HG02970 (cell line): ENCODE measurements around the gene CYB561D2.

Experiments used
- ATAC-seq: cut with Tn5 transposase; IDR thresholded peaks from one replicate; pipeline ENCODE4 v1.9.1; 2021; ENCODE audit warnings: mild to moderate bottlenecking, moderate library complexity, moderate number of reproducible peaks; ENCODE audit not compliant: unreplicated experiment, low FRiP score

Gene CYB561D2

DNA sequence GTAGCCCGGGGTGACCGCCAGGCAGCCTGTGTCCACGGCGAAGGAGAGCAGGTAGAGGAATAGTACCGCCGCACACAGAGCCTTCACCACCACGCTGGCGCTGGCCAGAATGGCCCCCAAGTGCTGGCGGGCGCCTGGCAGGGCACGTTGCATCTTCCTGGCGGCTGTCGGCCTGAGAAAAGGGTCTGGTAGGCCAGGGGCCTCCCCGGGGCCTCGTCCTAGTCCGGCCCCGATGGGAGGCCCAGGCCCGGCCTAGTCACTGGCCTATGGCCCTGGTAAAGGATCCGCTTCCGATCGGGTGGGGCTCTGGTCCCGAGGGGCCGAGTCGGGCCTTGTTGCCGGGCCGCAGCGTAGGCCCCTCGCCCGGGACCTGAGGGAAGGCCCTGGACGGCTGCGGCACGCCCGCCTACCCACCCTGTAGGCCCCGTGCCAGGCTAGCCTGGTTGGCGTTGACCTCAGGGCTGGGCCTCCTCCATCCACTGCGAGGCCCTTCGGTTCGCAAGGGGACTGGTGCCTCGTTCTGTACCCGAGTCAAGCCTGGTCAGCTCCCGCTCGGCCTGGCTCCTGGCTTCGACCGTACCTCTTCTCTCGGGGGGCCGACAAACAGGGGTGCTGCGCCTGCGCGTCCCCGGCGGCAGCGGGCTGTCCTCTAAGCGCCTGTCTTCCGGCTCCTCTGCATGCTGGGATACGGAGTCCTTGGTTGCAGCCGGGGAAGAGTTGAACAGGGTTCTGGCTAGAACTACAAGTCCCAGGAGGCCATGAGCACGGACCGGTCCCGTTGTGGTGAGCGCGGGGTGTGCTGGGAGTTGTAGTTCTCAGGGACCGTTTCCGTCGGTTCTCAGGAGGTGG is 8.5 kb downstream of the CYB561D2 start, which contains the start of gene TMEM115:
Gene TMEM115 (minus strand): TSS at position 611 of the 849 bp plus-strand sequence. CDS start 458 bp downstream, at position 153.
- ATAC-seq = peak; percentile 95

DNA sequence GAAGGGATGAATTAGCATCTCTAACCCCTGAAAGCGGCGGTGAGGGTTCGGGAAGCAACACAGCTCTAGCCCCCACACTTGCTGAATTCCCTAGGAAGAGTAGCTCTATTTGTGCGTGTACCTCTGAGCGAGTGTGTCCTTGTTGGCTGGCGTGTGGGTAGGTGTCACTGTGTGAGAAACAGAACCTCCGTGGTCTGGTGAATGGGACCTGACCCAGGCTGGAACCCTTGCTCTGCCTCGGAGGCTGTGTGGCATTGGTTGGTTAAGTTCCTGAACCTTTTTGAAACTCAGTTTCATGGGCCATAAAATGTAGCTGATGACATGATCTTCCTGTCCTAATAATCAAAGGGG is 9.1 kb downstream of the CYB561D2 start:
- ATAC-seq = no peak

DNA sequence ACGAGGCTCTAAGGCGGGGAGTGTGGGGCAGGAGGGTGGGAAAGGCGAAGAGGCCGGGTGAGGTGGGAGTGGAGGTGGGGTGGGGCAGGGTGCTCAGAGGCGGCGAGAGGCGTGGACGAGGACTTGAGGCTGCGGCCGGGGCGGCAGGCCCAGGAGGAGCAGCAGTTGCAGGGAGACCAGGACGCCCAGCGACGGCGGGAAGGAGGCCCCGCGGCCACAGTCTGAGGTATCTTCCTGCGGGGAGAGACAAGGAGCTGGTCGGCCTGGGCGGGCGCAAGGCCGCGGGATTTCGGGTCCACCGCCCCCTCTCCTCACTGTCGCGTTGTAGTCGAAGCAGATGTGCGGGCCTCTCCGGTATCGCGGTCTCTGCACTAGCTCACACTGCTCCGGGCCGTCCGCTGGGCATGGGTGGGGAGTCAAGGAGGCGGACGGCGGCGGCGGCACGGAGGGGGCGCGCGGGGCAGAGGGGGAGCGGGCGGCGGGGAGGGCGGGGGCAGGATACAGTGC is 14.0 kb downstream of the CYB561D2 start:
- ATAC-seq = no peak

DNA sequence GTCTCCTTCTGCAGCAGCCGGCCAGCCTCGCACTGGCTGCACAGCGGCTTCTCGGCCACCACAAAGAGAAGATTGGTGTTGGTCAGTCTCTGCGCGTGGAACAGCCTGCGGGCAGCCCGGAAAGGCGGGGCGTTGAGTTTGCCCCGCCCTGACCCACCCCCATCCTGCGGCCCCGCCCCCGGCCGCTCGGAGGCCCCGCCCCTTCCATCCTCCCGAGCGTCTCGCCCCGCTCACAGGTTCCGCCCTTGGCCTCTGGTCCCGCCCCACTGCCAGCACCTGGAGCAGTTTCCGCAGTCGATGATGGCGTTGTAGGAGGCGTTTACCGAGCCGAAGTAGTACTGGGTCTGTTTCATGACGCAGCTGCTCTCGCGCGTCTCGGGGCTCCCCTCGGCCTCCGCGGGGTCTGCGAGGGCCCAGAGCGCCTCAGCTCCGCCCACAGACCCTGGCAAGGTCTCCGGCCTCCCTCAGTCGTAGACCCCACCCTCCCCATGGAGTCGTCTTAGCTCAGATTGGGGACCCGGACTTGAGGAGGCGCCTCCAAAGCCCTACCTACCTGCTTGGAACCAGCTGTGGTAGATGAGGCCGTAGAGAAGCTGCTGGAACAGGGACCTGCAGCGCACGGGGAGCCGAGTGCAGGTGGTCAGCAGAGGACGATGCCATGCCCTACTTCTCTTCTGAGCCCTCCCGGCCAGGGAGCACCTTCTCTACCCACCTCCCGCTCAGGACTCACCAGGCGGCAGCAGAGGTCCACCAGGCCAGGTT is 14.6 kb downstream of the CYB561D2 start:
- ATAC-seq = peak; percentile 71

DNA sequence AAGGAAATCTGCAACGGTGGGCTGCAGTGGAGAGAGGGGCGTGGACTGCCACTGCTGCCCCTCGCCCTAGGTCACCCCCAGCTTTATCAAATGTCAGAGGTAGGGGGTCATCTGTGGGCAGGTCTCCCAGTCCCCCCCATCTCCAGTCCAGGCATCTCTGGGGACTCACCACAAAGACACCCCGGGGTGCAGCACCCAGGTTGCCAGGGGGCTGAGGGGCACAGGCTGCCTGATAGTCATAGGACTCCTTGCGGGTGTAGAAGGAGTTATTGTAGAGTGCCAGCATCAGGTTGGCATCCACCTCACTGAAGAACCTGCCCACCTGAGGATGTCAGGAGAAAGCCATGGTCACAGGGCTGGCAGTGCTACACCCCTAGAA is 15.2 kb downstream of the CYB561D2 start:
- ATAC-seq = no peak

DNA sequence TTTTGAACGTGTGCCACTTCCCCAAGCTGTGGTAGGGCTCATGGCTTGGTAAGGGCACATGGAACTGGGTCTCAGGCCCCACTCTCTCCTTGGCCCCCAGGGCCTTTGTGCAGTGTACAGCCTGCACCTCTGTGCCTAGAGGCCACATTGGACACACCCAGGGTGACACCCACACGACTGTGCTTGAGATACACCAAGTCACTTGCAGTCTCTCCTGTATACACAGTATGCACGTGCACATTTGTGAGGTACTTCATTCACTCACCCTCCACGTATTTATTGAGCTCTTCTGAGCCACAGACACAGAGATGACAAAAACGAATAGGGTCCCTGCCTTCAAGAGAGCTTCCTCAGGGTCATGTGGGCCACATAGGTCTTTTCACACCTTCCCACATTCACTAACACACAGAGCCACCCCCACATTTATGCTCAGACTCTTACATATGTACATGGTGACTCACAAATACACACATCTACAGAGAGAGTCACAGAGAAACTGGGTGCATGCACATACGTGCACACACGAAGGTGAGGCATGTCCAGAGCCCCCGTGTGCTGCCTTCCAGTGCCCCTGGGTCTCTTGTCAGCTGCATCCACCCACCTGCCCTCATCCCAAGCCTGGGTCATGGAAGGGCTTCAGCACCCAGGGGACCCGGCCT is 18.5 kb downstream of the CYB561D2 start:
- ATAC-seq = no peak

DNA sequence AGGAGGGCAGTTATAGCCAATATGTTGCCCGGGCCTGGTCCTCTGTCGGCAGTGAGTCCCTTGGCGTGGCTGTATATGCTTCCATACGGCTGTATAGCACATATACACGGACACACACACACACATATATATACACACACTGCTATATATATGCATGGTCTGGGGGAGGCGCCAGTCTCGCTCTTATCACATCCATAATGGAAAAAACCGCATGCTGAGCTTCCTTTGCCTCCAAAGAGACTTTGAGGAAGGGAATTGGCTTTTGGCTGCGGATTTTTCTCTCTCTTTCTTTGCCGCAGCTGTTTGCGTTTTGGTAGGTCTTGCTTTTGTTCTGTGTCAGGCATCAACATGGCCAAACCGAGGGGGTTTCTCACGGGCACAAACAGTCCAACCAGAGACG is 19.9 kb downstream of the CYB561D2 start:
- ATAC-seq = no peak

DNA sequence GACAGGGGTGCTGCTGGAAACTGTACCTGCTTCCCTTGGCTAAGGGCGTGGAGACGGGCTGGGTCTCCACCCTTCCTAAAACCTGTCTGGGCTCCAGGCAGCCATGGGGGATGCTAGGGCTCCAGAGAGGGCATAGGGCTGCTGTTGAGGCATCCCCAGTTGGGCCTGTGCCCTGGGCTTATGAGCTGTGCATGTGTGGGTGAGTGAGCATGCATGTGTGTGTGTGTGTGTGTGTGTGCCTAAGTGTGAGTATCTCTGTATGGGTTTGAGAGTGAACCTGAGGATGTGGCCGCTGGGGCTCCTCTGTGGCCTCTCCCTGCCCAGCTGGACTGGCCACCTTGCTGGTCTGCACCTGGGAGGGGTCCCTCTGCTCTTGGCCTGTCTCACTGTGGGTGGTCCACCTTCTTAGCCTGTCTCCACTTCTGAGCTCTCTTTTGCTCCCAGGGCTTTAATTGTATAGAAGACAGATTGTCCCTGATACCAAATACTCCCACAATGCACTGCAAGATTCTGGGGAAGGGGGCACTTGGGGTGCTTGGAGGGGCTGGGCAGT is 20.5 kb downstream of the CYB561D2 start:
- ATAC-seq = no peak

DNA sequence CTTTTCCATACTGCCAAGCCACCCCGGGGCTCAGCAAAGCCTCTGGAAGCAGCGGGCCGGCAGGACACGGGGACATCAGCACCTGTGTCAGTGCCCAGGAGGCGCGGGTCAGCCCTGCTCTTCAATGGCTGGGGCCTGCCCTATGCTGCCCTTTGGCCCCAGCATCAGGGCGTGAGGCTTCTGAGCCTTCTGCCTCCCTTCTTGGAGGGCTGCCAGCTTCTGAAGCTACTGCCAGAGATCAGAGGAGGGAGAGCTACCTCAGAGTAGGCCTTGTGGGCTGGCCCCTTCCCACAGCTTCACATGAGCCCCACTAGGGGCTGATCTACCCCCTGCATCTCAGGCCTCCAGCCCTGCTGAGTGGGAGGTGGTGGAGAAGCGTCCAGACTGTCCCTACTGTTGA is 21.7 kb downstream of the CYB561D2 start:
- ATAC-seq = no peak

DNA sequence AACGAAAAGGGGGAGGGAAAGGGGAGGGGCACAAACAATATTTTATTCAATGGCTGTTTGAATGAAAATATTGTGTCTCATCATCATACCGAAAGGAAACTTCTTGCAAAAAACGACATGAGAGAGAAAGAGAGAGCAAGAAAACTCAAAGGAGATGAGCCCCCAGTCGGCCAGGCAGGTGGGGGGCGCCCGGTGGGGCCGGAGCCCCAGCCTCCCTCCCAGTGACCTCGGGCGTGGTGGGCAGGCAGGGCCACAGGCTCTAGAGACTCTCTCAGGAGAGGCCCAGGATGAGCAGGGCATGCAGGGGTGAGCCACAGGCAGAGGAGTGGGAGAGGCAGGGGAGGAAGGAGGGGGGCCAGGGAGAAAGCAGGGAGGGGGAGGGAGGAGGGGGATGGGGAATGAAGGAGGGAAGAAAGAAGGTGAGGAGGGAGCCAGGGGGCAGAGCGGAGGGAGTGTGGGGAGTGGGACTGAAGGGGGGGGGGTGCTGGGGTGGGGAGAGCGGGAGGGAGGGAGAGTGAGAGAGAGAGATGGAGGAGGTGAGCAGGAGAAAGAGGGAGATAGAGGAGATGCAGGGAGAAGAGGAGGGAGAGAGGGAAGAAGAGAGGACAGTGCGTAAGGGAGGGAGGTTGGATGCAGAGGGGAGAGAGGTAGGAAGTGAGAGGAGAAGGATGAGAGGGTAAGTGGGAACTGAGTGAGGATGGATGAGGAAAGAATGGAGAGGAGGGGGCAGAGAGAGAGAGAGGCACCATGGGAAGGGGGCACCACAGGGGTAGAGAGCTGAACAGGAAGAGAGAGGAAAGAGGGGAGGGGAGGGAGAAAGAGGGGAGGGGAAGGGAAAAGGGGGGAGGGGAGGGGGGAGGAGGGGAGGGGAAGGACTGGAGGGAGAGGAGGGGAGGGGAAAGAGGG is 22.7 kb downstream of the CYB561D2 start:
- no peak for ATAC-seq

DNA sequence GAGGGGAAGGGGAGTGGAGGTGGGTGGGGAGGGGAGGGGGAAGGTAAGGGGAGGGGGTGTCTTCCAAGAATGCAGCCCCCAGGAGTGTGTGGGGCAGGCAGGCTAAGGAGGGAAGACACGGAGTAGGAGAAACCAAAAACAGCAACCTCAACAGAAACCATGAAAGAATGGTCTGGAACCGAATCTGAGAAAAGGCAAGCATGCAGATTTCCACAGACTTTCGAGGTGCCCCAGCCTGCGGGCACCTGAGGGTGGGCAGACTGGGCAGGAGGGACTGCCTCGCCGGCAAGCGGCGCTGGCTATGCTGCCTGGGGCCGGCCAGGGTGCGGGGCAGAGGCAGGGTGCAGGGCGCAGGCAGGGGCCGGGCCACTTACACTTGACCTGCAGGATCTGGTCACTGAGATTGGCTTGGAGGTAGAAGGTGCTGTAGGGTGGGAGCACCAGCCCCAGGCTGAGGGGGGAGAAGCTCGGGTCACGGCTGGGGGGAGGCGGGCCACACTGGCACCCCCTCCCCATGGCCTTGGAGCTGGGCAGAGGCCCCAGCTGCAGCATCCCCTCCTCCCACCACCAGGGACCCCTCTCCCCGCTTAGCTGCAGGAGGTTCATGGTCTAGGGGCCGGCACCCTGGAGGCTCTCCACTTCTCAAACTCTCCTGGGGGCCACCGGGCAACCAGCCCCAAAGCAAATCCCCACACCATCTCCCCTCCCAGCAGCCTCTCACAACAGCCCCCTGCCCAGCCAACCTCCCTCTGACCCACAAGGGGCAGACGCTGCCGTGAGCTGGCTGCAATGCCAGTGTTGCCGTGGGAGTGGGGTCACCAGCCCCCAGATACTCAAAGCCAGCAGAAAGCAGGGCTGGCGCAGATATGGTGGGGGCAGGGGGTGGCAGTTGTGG is 23.9 kb downstream of the CYB561D2 start:
- ATAC-seq = no peak

DNA sequence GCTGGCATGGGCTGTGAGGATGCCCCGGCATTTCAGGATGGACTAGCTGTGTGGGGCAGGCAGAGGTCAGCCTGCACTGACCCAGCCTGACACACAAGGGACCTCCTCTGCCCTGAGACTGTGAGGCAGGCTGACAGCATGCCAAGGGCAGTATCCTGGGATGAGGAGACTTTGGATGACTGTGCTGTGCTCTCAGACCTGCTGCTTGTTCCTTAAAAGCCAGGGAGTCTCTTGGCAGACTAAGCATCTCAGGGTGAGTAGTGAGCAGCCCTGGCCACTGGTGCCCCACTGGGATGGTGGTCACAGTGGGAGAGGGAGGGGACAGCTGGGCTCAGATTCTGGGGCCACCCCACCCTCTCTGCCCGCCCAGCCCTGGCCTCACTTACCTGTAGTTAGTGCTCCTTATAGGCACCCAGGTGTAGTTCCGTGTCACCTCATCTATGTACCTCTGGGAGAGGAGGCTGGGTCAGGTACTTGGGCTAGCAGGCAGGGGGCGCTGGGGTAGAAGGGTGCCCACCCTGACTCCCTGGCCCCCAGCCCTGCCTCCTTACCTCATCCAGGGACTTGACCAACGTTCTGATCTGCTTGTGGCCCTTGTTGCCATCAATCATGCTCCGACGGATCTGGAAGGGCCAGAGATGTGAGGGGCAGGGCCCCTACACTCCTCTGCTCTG is 24.7 kb downstream of the CYB561D2 start:
- ATAC-seq = no peak

DNA sequence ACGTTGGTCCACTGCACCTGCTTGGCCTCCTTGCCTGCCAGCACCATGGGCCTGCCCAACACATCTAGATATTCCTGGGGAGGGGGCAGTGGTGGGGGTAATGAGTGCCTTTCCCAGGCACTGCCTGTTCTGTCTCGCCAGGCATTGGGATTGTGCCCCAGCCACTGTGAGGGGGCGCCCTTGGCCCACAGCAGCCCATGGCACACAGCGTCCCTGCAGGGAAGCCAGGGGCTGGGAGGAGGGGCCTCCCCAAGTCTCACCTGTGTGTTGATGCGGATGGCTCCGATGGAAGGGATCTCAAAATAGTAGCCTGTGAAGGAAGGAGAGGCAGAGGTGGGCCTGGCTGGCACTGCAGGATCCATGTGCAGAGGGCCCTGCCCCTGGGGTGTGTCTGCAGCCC is 27.4 kb downstream of the CYB561D2 start:
- ATAC-seq = no peak

DNA sequence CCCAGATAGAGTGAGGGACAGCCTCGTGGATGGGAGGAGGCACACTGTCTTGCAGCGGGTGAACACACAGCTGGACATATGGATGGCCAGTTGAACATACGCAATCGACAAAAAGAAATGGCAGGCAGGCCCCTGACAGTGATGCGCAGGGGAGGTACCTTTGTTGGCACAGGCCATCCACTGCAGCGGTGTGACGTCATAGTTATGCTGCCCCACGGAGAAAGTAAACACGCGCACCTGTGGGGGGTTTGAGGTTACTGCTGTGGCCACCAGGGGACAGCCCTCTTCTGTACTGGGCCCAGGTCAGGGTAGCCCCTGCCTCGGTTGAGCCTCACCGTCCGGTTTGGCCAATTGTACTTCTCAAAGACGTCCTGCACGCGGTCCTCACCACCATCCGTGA is 28.1 kb downstream of the CYB561D2 start:
- no peak for ATAC-seq

DNA sequence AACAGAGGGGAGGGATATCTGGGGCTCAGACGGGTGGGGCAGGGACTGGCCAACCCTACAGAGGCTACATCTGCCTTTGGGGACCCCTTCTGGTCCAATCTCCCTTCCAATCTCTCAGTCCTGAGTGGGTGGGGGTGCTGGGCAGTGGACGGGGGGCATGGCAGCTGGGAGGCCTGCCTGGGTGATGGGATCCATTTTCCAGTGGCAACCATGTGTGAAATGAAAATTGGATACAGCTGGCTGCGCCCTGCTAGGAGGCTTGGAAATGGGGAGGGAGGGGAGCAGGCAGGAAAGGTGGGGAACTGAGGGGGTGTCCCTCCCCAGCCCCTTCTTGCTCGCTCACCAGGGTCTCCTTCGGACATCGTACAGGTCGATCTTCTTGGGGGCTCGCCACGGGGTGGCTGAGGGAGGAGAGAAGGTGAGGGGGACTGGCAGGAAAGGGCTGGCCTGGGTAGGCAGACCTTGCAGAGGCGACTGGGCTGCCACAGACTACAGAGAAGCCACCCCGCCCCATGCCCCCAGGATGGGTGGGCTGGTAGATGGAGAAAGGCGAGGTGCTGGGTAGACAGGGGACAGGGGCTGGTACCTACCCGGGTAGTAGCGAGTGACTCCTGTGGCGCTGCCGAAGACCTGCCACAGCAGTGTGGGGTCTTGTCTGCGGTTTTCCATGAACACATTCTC is 29.9 kb downstream of the CYB561D2 start:
- no peak for ATAC-seq

DNA sequence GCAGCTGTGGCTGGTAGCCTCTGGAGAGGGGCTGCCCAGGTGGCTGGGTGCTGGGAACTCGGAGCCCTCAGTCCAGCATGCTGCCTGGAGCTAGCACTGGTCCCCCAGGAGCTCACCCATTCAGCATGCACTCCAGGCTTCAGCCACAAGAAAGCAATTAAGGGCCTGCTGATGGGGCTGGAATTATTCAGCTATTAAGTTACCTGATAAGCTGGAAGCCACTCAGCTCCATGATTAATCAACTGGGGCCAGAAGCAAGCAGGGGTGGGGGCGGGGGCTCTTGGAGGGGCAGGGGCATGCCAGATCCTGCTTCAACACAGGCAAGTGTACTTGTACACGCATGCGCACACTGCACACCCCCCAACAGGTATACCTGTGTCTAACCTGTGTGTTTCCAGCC is 30.7 kb downstream of the CYB561D2 start:
- ATAC-seq = no peak

DNA sequence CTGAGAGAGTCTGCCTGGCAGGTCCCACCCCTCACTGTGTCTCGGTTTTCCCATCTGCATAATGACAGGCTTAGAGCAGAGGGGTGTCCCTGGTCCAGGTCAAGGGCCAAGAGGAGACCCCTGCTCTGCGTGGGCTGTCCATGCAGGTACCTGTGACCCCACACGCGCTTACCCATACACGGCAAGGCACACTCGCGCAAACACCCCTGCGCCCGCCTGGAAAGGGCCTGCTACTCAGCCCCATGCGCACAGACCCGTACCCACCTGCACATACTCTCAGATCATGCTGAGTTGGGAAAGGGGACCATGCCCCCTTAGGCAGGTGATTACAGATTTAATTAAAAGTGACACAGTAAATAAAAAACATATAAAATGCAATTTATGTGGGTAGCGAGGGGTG is 32.1 kb downstream of the CYB561D2 start:
- no peak for ATAC-seq

DNA sequence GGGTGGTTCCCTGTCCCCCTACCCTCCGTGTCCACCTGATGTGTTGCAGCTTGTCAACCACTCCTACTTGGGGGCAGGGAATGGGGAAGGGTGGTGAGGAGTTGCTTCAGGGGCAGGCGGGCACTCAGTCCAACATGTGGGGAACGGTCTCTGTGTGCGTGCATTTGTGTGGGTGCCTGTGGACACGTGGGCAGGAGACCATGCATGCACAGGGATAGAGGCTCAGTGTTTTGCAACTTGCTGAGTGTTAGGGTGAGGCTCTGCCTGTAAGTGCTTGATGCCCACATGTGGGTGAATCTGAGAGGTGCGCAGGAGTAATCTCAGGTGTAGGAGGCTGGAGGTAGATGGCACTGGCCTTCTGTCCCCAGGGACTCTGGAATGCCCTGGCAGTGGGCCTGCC is 33.1 kb downstream of the CYB561D2 start:
- ATAC-seq = no peak
